ENCODE measurements around the gene HMCES. TPM values are rescaled to one million over a fixed set of nuclear protein-coding genes. Genes with fewer than 3 reads are reported as not detected.
"Not testable (repeated sequence)": the region's sequence is repeated elsewhere in the genome, so short reads cannot be mapped to it uniquely, and the experiment has no call there.

Gene HMCES
- total RNA-seq, 1 donor from 2014 or later = 29.6 TPM

DNA sequence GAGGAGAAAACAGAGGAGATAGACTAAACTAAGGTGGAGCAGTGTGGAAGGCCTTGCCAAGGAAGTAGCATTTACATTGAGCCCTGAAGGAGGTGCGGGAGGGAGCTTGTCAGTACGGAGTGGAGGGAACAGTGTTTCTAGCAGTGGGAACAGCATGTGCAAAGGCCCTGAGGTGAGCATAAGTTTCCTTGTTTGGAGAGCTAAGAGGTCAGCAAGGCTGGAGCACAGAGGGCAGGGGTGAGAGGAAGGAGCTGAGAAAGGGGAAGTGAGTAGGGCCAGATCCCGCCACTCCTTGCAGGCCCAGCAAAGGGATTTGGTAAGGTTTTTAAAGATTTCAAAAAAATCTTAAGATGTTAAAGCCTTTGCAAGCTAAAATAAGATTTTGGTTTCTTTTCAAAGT lies 70.1 kb downstream of the HMCES start:
- Mint-ChIP-seq H3K36me3 (no peaks in the 10 kb centered on the region), H3K27me3 (ENCODE audit: low read depth) (no peaks in the 10 kb centered on the region), H3K4me1 (peaks cover 37% of the 10 kb centered on the region)

DNA sequence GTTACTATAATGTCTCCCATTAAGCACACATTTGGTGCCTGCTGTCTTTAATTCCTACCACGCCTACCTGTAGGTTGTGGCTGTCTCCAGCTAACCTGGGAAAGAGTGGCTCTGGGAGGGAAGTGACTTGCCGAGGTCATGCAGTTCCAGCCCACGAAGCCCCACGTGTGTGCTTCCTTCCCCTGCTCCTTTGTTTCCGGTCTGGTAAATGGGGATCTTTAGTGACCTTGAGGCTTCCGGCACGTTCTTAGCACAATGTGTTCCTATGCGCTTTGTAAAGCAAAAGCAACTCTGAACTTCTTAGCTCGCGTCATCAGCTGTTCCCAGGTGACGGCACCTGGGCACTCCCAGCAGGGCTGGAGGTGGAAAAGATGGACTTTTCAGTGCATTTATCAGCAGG lies 70.5 kb downstream of the HMCES start:
- not testable (repeated sequence) for H3K27me3 Mint-ChIP-seq (ENCODE audit: low read depth); H3K4me3 Mint-ChIP-seq; H3K27ac Mint-ChIP-seq; H3K36me3 Mint-ChIP-seq; DNase-seq (ENCODE audit: low spot score in 2 of 2, unreplicated experiment in 2 of 2); H3K9me3 Mint-ChIP-seq
- peaks cover 37% of the 10 kb centered on the region for H3K4me1 Mint-ChIP-seq

More for the DNA sequence above, 70.1 kb downstream of the HMCES start:
- no peak for DNase-seq (ENCODE audit: low spot score in 2 of 2, unreplicated experiment in 2 of 2)
- Mint-ChIP-seq H3K9me3 (no peaks in the 10 kb centered on the region), H3K4me3 (no peak overlapping the region), H3K27ac (no peak overlapping the region)
- TF ChIP-seq, protein P1, sequence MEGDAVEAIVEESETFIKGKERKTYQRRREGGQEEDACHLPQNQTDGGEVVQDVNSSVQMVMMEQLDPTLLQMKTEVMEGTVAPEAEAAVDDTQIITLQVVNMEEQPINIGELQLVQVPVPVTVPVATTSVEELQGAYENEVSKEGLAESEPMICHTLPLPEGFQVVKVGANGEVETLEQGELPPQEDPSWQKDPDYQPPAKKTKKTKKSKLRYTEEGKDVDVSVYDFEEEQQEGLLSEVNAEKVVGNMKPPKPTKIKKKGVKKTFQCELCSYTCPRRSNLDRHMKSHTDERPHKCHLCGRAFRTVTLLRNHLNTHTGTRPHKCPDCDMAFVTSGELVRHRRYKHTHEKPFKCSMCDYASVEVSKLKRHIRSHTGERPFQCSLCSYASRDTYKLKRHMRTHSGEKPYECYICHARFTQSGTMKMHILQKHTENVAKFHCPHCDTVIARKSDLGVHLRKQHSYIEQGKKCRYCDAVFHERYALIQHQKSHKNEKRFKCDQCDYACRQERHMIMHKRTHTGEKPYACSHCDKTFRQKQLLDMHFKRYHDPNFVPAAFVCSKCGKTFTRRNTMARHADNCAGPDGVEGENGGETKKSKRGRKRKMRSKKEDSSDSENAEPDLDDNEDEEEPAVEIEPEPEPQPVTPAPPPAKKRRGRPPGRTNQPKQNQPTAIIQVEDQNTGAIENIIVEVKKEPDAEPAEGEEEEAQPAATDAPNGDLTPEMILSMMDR (IDR thresholded peaks at IDR 0.05; ENCODE audit: unreplicated experiment) = no peak

DNA sequence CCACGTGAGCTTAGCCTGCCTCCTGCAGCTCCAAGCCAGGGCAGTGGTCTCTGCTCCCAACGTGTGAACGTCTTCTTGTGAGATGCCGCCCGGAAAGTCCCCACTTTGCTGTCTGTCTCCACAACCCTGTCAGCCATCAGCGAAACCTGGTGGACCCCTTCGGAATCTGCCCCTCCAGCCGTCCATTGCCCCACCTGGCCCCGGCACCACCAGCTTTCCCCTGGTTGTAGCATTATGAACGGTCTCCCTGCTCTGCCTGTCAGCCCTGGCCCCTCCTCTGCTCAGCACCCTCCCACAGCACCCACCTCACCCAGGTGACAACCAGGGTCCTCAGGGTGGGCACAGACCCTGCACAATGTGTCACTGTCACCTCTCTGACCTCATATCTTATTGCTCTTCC lies 71.1 kb downstream of the HMCES start:
- Mint-ChIP-seq H3K9me3 (no peaks in the 10 kb centered on the region), H3K36me3 (no peaks in the 10 kb centered on the region), H3K4me1 (peaks cover 33% of the 10 kb centered on the region), H3K4me3 (no peak overlapping the region), H3K27me3 (ENCODE audit: low read depth) (no peaks in the 10 kb centered on the region), H3K27ac (no peak overlapping the region)
- TF ChIP-seq, protein P1 (IDR thresholded peaks at IDR 0.05; ENCODE audit: unreplicated experiment) = no peak
- DNase-seq (ENCODE audit: low spot score in 2 of 2, unreplicated experiment in 2 of 2) = no peak

DNA sequence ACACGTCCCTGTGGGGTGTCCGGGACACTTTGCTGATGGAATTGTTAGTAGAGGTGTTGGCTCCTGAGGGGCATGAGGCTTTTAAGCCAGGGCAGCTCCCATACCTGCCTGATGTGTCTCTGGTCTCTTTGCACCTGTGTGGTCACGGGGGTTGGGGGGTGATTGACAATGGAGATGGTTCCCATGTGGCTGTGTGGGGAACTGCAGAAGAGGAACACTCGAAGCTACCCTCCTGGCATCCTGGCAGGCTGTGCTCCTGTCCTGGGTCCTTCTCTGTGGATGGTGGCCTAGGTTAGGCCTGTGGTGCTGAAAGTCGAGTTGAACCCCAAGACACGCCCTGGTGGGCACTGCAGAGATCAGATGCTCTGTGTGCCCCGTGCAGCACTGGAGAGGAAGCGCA lies 73.4 kb downstream of the HMCES start:
- Mint-ChIP-seq H3K4me1 (peaks cover 12% of the 10 kb centered on the region), H3K36me3 (no peaks in the 10 kb centered on the region), H3K27ac (no peak overlapping the region), H3K4me3 (no peak overlapping the region), H3K9me3 (no peaks in the 10 kb centered on the region), H3K27me3 (ENCODE audit: low read depth) (no peaks in the 10 kb centered on the region)
- TF ChIP-seq, protein P1 (IDR thresholded peaks at IDR 0.05; ENCODE audit: unreplicated experiment) = no peak
- no peak for DNase-seq (ENCODE audit: low spot score in 2 of 2, unreplicated experiment in 2 of 2)

DNA sequence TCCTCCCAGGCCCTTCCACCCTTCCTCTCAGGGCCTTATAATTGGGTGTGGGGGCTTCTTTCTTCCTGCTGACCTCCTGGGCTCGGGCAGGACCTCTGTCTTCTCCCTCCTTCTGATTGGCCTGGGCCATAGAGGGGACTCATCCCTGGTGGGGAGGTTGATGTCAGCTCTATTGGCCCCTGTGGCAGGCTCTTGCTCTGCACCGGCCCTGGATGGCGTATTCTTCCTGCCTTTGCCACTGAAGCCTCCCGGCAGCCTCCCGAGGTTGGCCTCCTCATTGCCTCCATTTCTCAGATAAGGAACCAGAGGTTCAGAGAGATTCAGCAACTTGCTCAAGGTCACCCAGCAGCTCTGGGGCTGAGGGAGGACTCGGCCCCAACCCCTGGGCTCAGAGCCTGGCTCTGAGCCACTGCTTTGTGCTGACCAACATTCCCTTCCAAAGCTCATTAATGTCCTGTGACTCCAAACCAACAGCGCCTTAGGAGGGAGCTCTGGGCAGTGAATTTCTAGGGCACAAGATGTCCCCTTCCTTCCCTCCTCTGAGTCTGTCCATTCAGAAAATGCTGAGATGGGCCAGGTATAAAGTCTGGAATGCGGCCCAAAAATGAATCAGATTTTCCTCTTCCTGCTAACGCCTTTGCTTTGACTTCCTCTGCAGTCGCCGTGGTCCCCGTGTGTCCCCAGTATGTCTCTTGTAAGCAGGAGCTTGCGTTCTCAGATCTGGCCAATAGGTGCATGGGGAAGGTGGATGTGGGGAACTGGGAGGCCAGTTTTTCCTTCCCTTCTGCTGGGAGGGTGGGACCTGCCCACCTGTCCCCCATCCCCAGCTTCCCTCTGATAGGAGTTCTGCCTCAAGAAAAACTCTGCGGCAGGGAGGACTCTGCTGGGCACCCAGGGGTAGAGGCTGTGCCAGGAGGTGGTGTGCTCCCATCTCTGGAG lies 74.2 kb downstream of the HMCES start:
- TF ChIP-seq, protein P1 (IDR thresholded peaks at IDR 0.05; ENCODE audit: unreplicated experiment) = no peak
- Mint-ChIP-seq H3K9me3 (no peaks in the 10 kb centered on the region), H3K27me3 (ENCODE audit: low read depth) (no peaks in the 10 kb centered on the region), H3K27ac (no peak overlapping the region), H3K36me3 (no peaks in the 10 kb centered on the region), H3K4me1 (peaks cover 10% of the 10 kb centered on the region), H3K4me3 (no peak overlapping the region)
- no peak for DNase-seq (ENCODE audit: low spot score in 2 of 2, unreplicated experiment in 2 of 2)

DNA sequence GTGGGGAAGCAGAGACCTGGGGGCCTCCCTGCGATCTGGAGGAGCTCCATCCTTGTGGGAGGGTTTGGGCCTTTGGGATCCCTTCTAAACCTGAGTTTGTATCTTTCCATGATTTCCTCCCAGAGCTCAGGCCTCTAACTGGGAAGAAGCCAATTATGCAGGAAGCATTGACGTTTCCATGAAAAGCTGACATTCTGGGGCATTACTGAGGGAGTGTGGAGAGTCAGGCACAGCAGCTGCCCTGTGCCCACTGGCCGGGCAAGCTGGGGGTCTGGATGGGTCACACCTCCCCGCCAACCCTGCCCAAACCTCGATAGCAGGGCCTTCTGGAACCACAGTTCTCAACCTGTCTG lies 74.9 kb downstream of the HMCES start:
- Mint-ChIP-seq H3K27me3 (ENCODE audit: low read depth) (no peaks in the 10 kb centered on the region), H3K4me1 (peaks cover 16% of the 10 kb centered on the region), H3K36me3 (no peaks in the 10 kb centered on the region), H3K27ac (no peak overlapping the region), H3K4me3 (no peak overlapping the region), H3K9me3 (no peaks in the 10 kb centered on the region)
- TF ChIP-seq, protein P1 (IDR thresholded peaks at IDR 0.05; ENCODE audit: unreplicated experiment) = no peak
- no peak for DNase-seq (ENCODE audit: low spot score in 2 of 2, unreplicated experiment in 2 of 2)
